Measurements from ENCODE around the gene DNAJC16.

The DNAJC16 gene

GRCh38 chr1:15624133-15624714 is 97.6 kb downstream of the DNAJC16 start:
- DNase-seq, result no peak

DNA sequence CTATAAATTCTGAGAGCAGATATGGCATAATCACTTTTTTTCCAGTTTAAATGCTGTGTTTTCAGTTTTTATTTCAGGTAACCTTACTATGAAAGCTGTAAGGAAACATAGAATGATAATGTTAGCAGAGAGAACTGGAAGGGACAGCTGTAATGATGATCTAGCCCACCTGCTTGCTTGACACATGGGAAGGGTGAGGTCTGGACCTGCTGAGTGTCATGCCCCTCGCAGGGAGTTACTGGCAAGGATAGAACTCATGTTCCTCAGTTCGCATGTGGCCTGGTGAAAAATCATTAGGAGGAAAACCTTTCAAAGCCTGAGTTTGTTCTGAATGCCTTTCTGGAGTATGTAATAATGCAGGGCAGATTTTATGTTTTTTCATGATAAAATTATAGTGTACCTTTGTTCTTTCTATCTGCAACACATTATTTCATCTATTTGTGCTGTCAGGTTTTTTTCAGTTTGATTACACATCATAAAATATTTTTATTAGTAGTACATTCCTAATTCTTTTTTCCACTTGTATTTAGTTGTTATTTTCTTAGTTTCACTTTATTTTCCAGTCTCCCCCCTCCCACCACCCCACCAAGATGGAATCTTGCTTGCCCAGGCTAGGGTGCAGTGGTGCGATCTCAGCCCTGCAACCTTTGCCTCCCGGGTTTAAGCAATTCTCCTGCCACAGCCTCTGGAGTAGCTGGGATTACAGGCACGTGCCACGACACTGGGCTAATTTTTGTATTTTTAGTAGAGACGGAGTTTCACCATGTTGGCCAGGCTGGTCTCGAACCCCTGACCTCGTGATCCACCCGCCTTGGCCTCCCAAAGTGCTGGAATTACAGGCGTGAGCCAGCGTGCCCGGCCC is 98.6 kb downstream of the DNAJC16 start:
- DNase-seq, result no peak
